ENCODE data around the gene PRKAR2B.
A peak's percentile ranks its signal among the peaks of the same experiment; 100 is the strongest.

PRKAR2B gene

DNA sequence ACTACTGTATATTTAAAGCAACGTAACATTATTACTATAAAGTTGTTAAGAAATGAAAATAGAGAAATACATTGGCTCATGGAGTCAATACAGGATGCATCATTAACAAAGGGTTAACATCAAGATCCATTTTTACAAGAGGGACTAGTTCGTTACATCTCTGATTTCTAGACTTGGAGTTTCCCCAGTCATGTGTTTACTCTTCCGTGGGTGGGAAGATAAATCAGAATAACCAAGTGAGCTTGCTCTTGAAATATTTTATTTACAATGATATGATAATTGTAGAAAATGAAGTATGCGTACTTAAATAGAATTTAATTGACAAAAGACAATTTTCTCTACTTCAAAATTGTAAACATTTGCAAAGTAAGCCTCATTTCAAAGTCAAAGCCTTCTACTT lies 1.0 kb upstream of the PRKAR2B start:
- H3K4me3 ChIP-seq, result no peak overlapping the region

DNA sequence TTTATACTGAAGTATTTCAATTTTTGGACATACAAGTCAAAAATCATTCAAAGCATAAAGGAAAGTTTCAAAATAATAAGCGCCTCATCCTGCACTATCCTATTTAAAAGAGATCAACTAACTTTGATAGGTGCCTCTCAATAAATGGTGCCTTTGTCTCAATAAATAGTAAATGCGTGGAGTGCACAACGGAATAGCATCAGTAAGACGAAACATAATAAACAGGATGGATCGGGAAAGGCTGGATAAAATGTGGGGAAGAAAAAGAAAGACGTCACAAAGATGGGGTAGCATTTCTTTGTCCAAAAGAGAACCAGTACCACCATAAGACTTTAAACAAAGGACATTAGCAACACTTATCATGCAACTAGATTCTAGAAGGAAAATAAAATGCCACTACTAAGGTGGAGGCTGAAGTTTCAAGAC lies 571 bp upstream of the PRKAR2B start:
- DNase-seq (ENCODE audit: low spot score), result no peak
- peak overlapping the region; percentile 79 to 84 for H3K27ac ChIP-seq
- H3K4me3 ChIP-seq, result peak overlapping the region; percentile 79
- no peak for TF ChIP-seq CTCF (IDR thresholded peaks at IDR 0.05)

More for the DNA sequence above, 1.0 kb upstream of the PRKAR2B start:
- DNase-seq (ENCODE audit: low spot score), result no peak
- no peak for TF ChIP-seq CTCF (IDR thresholded peaks at IDR 0.05)
- no peak overlapping the region for H3K27ac ChIP-seq

- peak overlapping the region; percentile 79 for H3K4me3 ChIP-seq
- H3K27ac ChIP-seq, result peak overlapping the region in 1 of 2 donors; percentile 79
- TF ChIP-seq CTCF (IDR thresholded peaks at IDR 0.05), result no peak
- no peak for DNase-seq (ENCODE audit: low spot score)
Observed at GRCh38 chr7:107045195-107045960, 873 bp downstream of the PRKAR2B start.

- Histone ChIP-seq H3K27ac (no peak overlapping the region), H3K4me3 (peak overlapping the region; percentile 79)
- no peak for DNase-seq (ENCODE audit: low spot score)
- no peak for TF ChIP-seq CTCF (IDR thresholded peaks at IDR 0.05)
Observed at GRCh38 chr7:107045980-107046379, 1.5 kb downstream of the PRKAR2B start.

DNA sequence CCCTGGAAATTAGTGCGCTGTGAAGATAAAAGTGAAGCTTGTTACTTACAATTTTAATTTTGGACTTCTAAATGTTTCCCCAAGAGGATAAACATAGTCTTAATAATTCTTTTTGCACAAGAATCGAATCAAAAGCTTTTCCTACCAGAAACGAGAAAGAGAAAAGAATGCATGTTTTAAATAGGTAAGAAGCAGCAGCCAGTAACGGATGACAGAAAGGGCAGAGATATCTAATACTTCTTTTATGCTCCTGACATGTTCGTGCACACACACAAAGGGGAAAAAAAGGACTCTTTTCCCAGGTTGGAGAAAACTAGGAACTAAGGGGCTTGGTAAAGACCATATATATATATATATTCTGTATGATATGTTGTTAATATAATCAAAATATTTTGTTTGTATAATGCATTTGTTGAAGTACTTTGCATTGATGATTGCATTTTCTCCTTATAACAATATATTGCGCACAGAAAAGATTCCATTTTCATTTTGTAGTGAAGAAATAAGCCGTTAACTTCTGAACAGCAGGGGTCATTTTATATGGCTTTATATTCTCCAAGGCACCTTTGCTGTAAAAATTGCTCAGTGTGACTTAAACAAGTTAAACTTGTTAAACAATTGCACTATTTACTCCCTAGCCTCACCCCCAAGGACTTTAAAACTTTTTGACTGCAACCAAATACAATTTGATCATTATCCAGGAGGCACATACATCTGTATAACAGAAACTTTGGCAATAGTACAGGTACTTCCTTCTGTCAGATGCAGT lies 2.2 kb downstream of the PRKAR2B start:
- DNase-seq (ENCODE audit: low spot score), result no peak
- no peak overlapping the region for H3K4me3 ChIP-seq
- H3K27ac ChIP-seq, result no peak overlapping the region
- TF ChIP-seq CTCF (IDR thresholded peaks at IDR 0.05), result no peak

DNA sequence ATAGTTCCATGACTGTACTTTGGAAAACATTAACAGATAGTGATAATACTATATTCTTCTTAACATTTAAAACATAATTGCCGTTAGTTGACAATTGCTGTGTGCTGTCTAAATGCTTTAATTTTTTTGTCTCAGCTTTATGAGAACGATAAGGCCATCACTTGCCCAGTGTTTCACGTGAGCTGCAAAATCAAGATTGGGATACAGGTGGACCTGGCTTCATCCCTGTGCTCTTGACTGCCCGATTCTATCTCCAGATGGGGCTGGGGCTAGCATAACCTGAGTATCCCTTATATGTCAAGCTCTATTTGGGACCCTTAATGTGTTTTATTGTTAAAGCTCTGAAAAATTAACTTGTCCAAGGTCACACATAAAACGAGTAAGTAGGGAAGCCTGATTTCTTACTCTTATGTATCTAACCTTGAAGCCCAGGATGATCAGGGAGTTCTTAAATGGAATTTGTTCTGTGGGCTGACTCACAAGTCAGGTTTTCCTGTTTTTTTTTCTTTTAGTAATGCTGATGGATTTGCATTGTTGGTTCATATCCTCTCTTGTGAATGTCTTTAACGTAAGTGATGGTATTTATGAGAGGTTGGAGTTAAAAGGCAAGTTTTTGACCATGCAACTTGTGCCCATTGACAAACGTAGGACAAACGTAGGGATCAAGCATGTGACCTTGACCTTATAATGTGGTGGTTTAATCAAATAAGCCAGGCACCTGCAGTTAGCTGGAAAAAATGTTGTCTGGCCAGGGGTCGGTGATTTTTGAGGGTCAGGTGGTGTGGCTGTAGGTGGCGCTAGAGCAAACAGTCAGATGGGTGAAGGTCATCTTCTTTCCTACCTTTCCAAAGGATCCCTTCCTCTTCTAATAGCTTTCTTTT lies 3.6 kb downstream of the PRKAR2B start:
- Histone ChIP-seq H3K4me3 (no peak overlapping the region), H3K27ac (no peak overlapping the region)
- no peak for TF ChIP-seq CTCF (IDR thresholded peaks at IDR 0.05)
- DNase-seq (ENCODE audit: low spot score), result no peak

Measured in coronary artery (tissue), 2 donors.